Osteocyte (in vitro differentiated cells): ENCODE measurements around the gene PRCC. TPM values are rescaled to one million over a fixed set of nuclear protein-coding genes. Genes with fewer than 3 reads are reported as not detected.

Source experiments
- DNase-seq: peaks from one replicate; pipeline ENCODE4 v3.0.0; 2021; ENCODE audit warnings: mixed read lengths; ENCODE audit not compliant: unreplicated experiment; ENCODE audit errors: extremely low spot score
- H3K27ac Mint-ChIP-seq: one replicate; pipeline ENCODE4 v1.8.0; 2021; ENCODE audit warnings: mild to moderate bottlenecking, mixed read lengths; ENCODE audit not compliant: unreplicated experiment
- H3K27me3 Mint-ChIP-seq: one replicate; pipeline ENCODE4 v1.8.0; 2021; ENCODE audit warnings: mixed read lengths; ENCODE audit not compliant: unreplicated experiment
- H3K36me3 Mint-ChIP-seq: one replicate; pipeline ENCODE4 v1.8.0; 2021; ENCODE audit warnings: mixed read lengths; ENCODE audit not compliant: unreplicated experiment
- H3K4me1 Mint-ChIP-seq: one replicate; pipeline ENCODE4 v1.8.0; 2021; ENCODE audit warnings: mixed read lengths; ENCODE audit not compliant: unreplicated experiment
- H3K4me3 Mint-ChIP-seq: one replicate; pipeline ENCODE4 v1.8.0; 2021; ENCODE audit warnings: mild to moderate bottlenecking, moderate library complexity, mixed read lengths; ENCODE audit not compliant: unreplicated experiment
- H3K9me3 Mint-ChIP-seq: one replicate; pipeline ENCODE4 v1.8.0; 2021; ENCODE audit warnings: mixed read lengths; ENCODE audit not compliant: unreplicated experiment
- total RNA-seq: library from RNA; stranded (reverse); gene quantifications from 2 replicates; pipeline ENCODE4 v1.2.1, GENCODE V29; 2021
- TF ChIP-seq, protein P1 (sequence below): fragments of 200-600 bp; sonication (generic); IDR thresholded peaks from 2 replicates; pipeline ENCODE4 v1.5.0; 2021; ENCODE audit warnings: antibody characterized with exemption, mild to moderate bottlenecking, moderate library complexity

Gene PRCC
- total RNA-seq, 1 donor from 2014 or later: 85.4 TPM

DNA sequence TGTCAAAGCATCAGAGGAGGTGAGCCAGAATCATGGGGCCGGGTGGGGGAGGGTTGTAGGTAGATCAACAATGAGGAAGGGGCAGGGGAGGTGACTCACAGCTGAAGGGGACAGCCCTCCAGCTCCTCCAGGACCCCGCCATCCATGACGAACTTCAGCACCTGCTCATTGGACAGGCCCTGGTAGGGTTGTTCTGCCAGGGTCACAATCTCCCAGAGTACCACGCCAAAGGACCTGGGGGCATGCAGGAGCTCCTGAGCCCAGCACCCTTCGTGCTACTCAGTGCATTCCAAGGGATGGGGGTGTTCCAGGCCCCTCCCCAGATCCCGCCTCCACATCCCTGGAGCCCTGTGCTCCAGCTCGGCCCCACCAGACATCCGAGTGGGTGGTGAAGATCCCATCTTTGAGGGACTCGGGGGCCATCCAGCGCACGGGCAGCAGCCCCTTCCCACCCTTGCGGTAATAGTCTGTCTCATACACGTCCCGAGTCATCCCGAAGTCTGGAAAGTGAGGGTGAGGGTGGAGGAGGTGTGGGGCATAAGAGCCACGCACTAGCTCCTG is 74.0 kb downstream of the PRCC start:
- H3K4me3 Mint-ChIP-seq: no peak overlapping the region
- H3K27me3 Mint-ChIP-seq: peaks cover 64% of the 10 kb centered on the region
- no peak overlapping the region for H3K27ac Mint-ChIP-seq
- H3K36me3 Mint-ChIP-seq: no peaks in the 10 kb centered on the region
- no peaks in the 10 kb centered on the region for H3K4me1 Mint-ChIP-seq
- no peaks in the 10 kb centered on the region for H3K9me3 Mint-ChIP-seq
- TF ChIP-seq, protein P1, sequence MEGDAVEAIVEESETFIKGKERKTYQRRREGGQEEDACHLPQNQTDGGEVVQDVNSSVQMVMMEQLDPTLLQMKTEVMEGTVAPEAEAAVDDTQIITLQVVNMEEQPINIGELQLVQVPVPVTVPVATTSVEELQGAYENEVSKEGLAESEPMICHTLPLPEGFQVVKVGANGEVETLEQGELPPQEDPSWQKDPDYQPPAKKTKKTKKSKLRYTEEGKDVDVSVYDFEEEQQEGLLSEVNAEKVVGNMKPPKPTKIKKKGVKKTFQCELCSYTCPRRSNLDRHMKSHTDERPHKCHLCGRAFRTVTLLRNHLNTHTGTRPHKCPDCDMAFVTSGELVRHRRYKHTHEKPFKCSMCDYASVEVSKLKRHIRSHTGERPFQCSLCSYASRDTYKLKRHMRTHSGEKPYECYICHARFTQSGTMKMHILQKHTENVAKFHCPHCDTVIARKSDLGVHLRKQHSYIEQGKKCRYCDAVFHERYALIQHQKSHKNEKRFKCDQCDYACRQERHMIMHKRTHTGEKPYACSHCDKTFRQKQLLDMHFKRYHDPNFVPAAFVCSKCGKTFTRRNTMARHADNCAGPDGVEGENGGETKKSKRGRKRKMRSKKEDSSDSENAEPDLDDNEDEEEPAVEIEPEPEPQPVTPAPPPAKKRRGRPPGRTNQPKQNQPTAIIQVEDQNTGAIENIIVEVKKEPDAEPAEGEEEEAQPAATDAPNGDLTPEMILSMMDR: no peak
- no peak for DNase-seq

DNA sequence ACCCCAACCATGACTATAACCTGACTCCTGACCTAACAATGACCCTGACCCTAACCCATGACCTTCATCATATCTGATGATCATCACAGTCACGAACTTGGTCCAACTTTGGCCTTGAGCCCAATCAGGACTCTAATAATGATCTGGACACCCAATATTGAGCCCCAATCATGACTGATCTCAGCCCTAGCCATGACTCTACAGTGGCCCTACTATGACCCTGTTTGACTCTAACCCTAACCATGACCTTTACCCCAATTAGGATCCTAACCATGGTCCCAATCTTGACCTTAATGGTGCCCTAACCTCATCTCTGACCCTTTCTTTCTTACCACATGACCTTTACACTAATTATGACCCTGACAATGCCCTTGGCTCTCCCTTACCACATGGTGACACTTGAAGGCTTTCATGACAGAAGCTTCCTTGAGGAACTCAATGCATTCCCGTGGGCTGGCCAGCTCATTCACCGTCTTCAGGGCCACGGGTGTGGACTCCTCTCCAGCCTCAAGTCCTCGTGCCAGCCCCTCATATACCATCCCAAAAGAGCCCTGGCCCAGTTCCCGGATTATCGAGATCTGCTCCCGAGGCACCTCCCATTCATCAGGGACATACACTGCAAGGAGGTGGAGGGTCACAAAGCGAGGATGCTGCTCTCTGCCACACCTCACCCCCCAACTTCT is 75.4 kb downstream of the PRCC start:
- Mint-ChIP-seq H3K27me3 (peaks cover 69% of the 10 kb centered on the region), H3K9me3 (no peaks in the 10 kb centered on the region), H3K36me3 (no peaks in the 10 kb centered on the region), H3K4me3 (no peak overlapping the region), H3K27ac (no peak overlapping the region), H3K4me1 (no peaks in the 10 kb centered on the region)
- TF ChIP-seq, protein P1: no peak
- DNase-seq: no peak

DNA sequence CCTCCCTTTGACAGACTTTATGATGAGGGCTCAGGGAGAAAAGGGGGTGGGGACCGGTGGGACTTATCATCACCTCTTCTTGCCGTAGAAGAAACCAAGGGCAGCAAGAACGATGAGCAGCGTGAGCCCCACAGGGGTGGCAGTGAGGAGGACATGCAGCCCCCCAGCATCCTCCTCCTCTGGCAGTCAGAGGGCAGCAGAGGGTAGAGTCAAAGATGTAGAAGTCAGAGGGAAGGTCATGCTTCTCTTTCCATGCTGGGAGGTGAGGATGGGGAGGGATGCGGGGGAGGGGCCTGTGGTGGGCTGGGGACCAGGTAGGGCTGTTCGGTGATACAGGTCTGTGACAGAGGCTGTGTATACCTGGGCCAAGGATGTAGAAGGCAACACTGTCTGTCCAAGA is 76.8 kb downstream of the PRCC start:
- no peak overlapping the region for H3K4me3 Mint-ChIP-seq
- H3K4me1 Mint-ChIP-seq: no peaks in the 10 kb centered on the region
- H3K9me3 Mint-ChIP-seq: no peaks in the 10 kb centered on the region
- peaks cover 73% of the 10 kb centered on the region for H3K27me3 Mint-ChIP-seq
- TF ChIP-seq, protein P1: no peak
- no peak for DNase-seq
- no peaks in the 10 kb centered on the region for H3K36me3 Mint-ChIP-seq
- H3K27ac Mint-ChIP-seq: no peak overlapping the region

DNA sequence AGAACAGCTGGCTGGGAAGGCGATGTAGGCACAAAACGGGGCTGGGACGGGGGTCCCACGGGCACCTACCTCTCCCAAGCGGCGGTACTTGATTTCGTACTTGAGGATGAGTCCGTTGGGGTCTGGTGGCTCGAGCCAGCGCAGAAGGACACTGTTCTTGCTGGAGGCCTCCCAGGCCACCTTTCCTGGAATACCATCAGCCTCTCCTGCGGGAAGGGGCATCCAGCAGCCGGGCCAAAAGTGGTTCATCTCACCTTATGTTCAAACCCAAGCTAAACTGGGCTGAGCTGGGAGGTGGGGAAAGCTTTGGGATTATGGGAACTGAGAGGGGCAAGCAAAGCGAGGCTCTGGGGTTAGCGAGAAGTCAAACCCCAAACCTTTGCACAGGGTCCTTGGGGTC is 77.3 kb downstream of the PRCC start:
- Mint-ChIP-seq H3K4me1 (no peaks in the 10 kb centered on the region), H3K4me3 (no peak overlapping the region), H3K36me3 (no peaks in the 10 kb centered on the region), H3K27ac (no peak overlapping the region), H3K9me3 (no peaks in the 10 kb centered on the region), H3K27me3 (peaks cover 72% of the 10 kb centered on the region)
- no peak for DNase-seq
- TF ChIP-seq, protein P1: no peak

DNA sequence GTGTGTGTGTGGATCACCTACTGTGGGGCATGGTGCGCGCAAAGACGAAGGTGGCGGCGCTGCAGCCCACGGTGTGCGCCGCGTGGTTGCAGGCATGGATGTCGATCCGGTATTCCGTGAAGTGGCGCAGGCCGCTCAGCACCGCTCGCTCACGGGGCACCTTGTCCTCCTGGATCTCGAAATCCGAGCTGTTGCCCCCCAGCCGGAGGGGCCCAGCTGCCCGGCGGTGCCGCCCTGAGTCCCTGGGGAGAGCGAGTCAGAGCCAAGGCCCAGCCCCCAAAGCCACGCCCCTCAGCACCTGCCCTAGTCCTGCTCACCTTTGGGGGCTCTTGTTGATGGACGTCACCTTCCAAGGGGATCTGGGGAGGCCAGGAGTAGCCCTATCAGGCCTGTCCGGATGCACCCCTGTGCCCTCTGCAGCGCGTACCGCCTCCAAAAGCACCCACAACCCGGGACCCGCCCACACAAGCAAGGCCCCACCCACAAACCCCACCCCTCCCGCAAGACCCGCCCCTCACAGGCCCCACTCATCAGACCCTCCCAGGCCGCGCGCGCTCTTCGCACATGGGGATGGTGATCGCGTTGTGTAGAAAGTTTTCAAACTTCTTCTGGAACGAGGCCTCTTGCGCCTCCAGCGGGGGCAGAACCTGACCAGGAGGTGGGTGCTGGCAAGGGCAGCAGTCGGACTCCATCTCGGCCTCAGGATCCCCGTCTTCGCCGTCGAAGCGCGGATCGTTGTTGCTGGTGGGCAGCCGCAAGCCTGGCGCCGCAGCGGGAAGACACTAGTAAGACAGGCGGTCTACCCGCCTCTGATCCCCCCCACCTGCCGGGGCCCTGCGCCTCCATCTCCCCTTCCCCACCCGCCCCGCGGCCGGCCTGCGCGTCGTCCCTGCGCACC is 78.0 kb downstream of the PRCC start:
- Mint-ChIP-seq H3K4me1 (no peaks in the 10 kb centered on the region), H3K4me3 (no peak overlapping the region), H3K27me3 (peaks cover 68% of the 10 kb centered on the region), H3K27ac (no peak overlapping the region), H3K36me3 (no peaks in the 10 kb centered on the region), H3K9me3 (no peaks in the 10 kb centered on the region)
- DNase-seq: no peak
- TF ChIP-seq, protein P1: no peak
